K562 (cell line): Measurements from ENCODE around the gene FOSL2. TPM values are rescaled to one million over a fixed set of nuclear protein-coding genes. Genes with fewer than 3 reads are reported as not detected.
A peak's percentile ranks its signal among the peaks of the same experiment; 100 is the strongest.

Experiments used
- ATAC-seq: fragments of 200-7000 bp; cut with Tn5 transposase; 3 replicates; pipeline ENCODE4 v1.9.1; 2020; ENCODE audit warnings: moderate library complexity
- BruUV-seq: library from RNA; stranded (reverse); fragments of 400-500 nt; replicated peaks from 2 replicates; lab custom pipeline; 2021; lab: Mats Ljungman, UMichigan
- CTCF ChIA-PET: fragments of 300-600 bp; formaldehyde crosslinking; extraction: SDS; loops from one replicate; lab custom pipeline; 2021; ENCODE audit warnings: low intra/inter-chr PET ratio; lab: Yijun Ruan, JAX
- POLR2A ChIA-PET: fragments of 300-600, 350-650 bp; sonication (Branson Sonifier 250); formaldehyde crosslinking; extraction: SDS; loops from one replicate; lab custom pipeline; 2021; ENCODE audit warnings: antibody characterized with exemption, inconsistent platforms; lab: Yijun Ruan, JAX
- DNase-seq, 4 experiments: peaks; one replicate each; pipeline versions ENCODE4 v3.0.0 to v3.0.0-alpha.2; 2011 to 2018; ENCODE audit warnings: low spot score in 3 of 4, mixed read lengths in 3 of 4; ENCODE audit errors: extremely low read depth in 1 of 4
- FAIRE-seq: peaks from 2 replicates; lab custom pipeline; 2011; peaks lifted over from hg19 to GRCh38; lab: Jason Lieb, UNC
- H2AFZ ChIP-seq: 2 replicates; pipeline ENCODE4 v1.6.0; 2011; ENCODE audit warnings: low read depth, low read length, control low read depth, inconsistent platforms
- H3K27ac ChIP-seq: fragments of 200-600 bp; 3 replicates; pipeline ENCODE4 v1.8.0; 2011; ENCODE audit warnings: low read depth, mild to moderate bottlenecking, control low read depth, inconsistent platforms, low read length, moderate library complexity, mixed read lengths; ENCODE audit errors: extremely low read depth
- H3K27me3 ChIP-seq, 2 experiments: fragments of 300-600 bp in 1 of 2; 2 replicates in 1 of 2; 3 replicates in 1 of 2; pipeline versions ENCODE4 v1.6.0 to v1.8.0; 2011; ENCODE audit warnings: inconsistent platforms in 2 of 2, low read length in 2 of 2, mild to moderate bottlenecking in 1 of 2, mixed read lengths in 1 of 2, moderate library complexity in 1 of 2; ENCODE audit not compliant: control insufficient read depth in 2 of 2, insufficient read depth in 2 of 2
- H3K36me3 ChIP-seq: fragments of 300-600 bp; 3 replicates; pipeline ENCODE4 v1.8.0; 2011; ENCODE audit warnings: mild to moderate bottlenecking, low read length, inconsistent platforms; ENCODE audit not compliant: control insufficient read depth, insufficient read depth
- H3K4me1 ChIP-seq, 2 experiments: fragments of 200-600 bp in 1 of 2; replicated peaks in 1 of 2; 2 replicates in 1 of 2; 3 replicates in 1 of 2; pipeline versions ENCODE4 v1.5.1 to v1.8.0; 2011; ENCODE audit warnings: inconsistent platforms in 2 of 2, low read length in 2 of 2, mild to moderate bottlenecking in 1 of 2, mixed read lengths in 1 of 2, moderate library complexity in 1 of 2; ENCODE audit not compliant: control insufficient read depth in 2 of 2, insufficient read depth in 2 of 2
- H3K4me2 ChIP-seq: 2 replicates; pipeline ENCODE4 v1.6.1; 2011; ENCODE audit warnings: low read length, control low read depth, inconsistent platforms, mixed read lengths; ENCODE audit not compliant: insufficient read depth
- H3K4me3 ChIP-seq: fragments of 200-600 bp; sonication (generic), shearing (Covaris generic); 2 replicates; pipeline ENCODE4 v1.5.1; 2016; ENCODE audit warnings: control low read depth, inconsistent platforms
- H3K79me2 ChIP-seq: fragments of 200-600 bp; 3 replicates; pipeline ENCODE4 v1.8.0; 2011; ENCODE audit warnings: low read length, inconsistent platforms; ENCODE audit not compliant: control insufficient read depth, insufficient read depth
- H3K9ac ChIP-seq, 2 experiments: 2 replicates each; pipeline versions ENCODE4 v1.6.0 to v1.6.1; 2011; ENCODE audit warnings: low read depth in 2 of 2, low read length in 2 of 2, control low read depth in 1 of 2, inconsistent platforms in 1 of 2, mild to moderate bottlenecking in 1 of 2, mixed read lengths in 1 of 2; ENCODE audit not compliant: insufficient read depth in 1 of 2
- H3K9me1 ChIP-seq: one replicate; pipeline ENCODE4 v1.6.0; 2011; ENCODE audit warnings: inconsistent platforms, mild to moderate bottlenecking, low read length, moderate library complexity; ENCODE audit not compliant: control insufficient read depth, insufficient read depth
- H3K9me3 ChIP-seq: replicated peaks from 2 replicates; pipeline ENCODE4 v1.5.1; 2011; ENCODE audit warnings: low read depth, low read length, inconsistent platforms; ENCODE audit not compliant: control insufficient read depth, insufficient read depth
- H4K20me1 ChIP-seq: replicated peaks from 2 replicates; pipeline ENCODE4 v1.6.1; 2011; ENCODE audit warnings: low read length, inconsistent platforms, mixed read lengths; ENCODE audit not compliant: control insufficient read depth, insufficient read depth
- ATF1 ChIP-seq, 2 experiments: fragments of 450-650 bp in 1 of 2; IDR thresholded peaks; 2 replicates each; pipeline ENCODE4 v1.6.1; 2016; ENCODE audit warnings: missing compliant biosample characterization in 1 of 2, missing genetic modification characterization in 1 of 2
- ATF7 ChIP-seq: fragments of 450-650 bp; IDR thresholded peaks from 2 replicates; pipeline ENCODE4 v1.7.1; 2014; ENCODE audit warnings: mild to moderate bottlenecking, moderate library complexity
- EWSR1 ChIP-seq: fragments of 450-650 bp; IDR thresholded peaks from 2 replicates; pipeline ENCODE4 v1.6.1; 2018; ENCODE audit warnings: borderline replicate concordance, mild to moderate bottlenecking, low read depth, moderate library complexity; ENCODE audit not compliant: partially characterized antibody
- RBM25 ChIP-seq: fragments of 200-400 bp; formaldehyde crosslinking; IDR thresholded peaks from 2 replicates; pipeline ENCODE4 v1.6.1; 2018; ENCODE audit warnings: low read length, low read depth, moderate library complexity; ENCODE audit not compliant: severe bottlenecking
- SREBF2 ChIP-seq: sonication (generic); formaldehyde crosslinking; IDR thresholded peaks from 2 replicates; pipeline ENCODE4 v1.4.0; 2020; ENCODE audit warnings: mild to moderate bottlenecking, missing genetic modification reagents
- WGBS: fragments of 100-300 bp; shearing (Covaris generic); methylation state at CpG from one replicate; pipeline ENCODE4 v1.1.6; 2016; ENCODE audit warnings: low coverage, mixed read lengths; ENCODE audit not compliant: insufficient coverage; ENCODE audit errors: missing lambda C conversion rate; 5-methylcytosine and 5-hydroxymethylcytosine counted together
- in situ Hi-C: fragments of 300-500 bp; cut with MboI; formaldehyde crosslinking; loops from 4 replicates; pipeline ENCODE4 v1.15.0; 2018; ENCODE audit warnings: inconsistent platforms, mixed read lengths
- intact Hi-C: fragments of 100-400 bp; cut with micrococcal nuclease; formaldehyde crosslinking; loops from 2 replicates; pipeline ENCODE4 v1.14.2; 2022
- polyA plus RNA-seq, 8 experiments: library from polyadenylated mRNA; depleted of rRNA in 4 of 8; stranded (reverse) in 5 of 8; unstranded in 3 of 8; fragments of >200 nt; fragmentation: Nextera tagmentation in 2 of 8; fragmentation: Illumina TruSeq in 1 of 8; extraction: Ambion mirVana in 2 of 8; extraction: Trizol in 1 of 8; gene quantifications; 2 replicates each; pipeline versions ENCODE4 v1.2.1 to v1.2.3, GENCODE V29; 2011 to 2014; ENCODE audit warnings: inconsistent platforms in 1 of 8, missing spikeins in 1 of 8
- total RNA-seq, 7 experiments: library from RNA; depleted of rRNA in 6 of 7; stranded (reverse); fragments of >200 nt in 6 of 7; fragmentation: Illumina TruSeq in 2 of 7; extraction: Trizol in 2 of 7; gene quantifications; 2 replicates each; pipeline versions ENCODE4 v1.2.1 to v1.2.3, GENCODE V29; 2011 to 2021; ENCODE audit warnings: low replicate concordance in 1 of 7
- TF ChIP-seq, protein P1 (sequence below): fragments of 250-450 bp; sonication (Bioruptor Pico); IDR thresholded peaks from 2 replicates; pipeline ENCODE4 v1.5.0; 2021
- TF ChIP-seq, protein P2 (sequence below), 2 experiments: fragments of 450-650 bp in 1 of 2; sonication (generic) in 1 of 2; formaldehyde crosslinking in 1 of 2; IDR thresholded peaks in 1 of 2; conservative IDR thresholded peaks in 1 of 2; 2 replicates each; pipeline versions ENCODE4 v1.6.1 to v1.8.1; 2016 to 2023; ENCODE audit warnings: mild to moderate bottlenecking in 2 of 2, moderate library complexity in 2 of 2, inconsistent platforms in 1 of 2, missing genetic modification reagents in 1 of 2

Gene FOSL2
- total and polyA plus RNA-seq, 9 of the 15 experiments (the other 6 are each of a cell fraction or from before 2014, with no cell fraction given) = 0.04 to 2.9 (median 0.80) TPM

DNA sequence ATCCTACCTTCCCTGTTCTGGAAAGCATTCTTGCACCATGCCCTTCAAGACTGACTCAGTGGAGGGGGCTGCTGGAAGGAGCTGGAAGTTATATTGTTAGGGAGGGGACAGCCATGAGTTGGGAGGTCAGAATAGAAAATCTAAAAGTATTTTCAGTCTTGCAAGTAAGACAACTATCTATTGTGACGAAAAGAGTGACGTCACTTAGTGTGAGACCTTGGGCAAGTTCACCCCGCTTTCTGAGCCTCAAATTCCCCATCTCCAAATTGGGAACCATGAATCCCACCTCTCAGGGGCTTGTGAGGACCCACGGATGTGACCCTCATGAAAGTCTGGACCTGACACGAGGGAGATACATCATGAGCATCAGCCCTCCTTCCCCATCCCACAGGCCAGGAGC is 46.5 kb downstream of the FOSL2 start:
- Histone ChIP-seq H2AFZ (no peak overlapping the region), H3K36me3 (no peaks in the 10 kb centered on the region), H3K79me2 (no peaks in the 10 kb centered on the region), H4K20me1 (no peaks in the 10 kb centered on the region), H3K4me1 (peaks cover 10% of the 10 kb centered on the region in 2 experiments), H3K4me3 (no peak overlapping the region), H3K9me3 (0 out of 2 replicates have a peak, but pooled peaks cover 1% of the 10 kb centered on the region), H3K9me1 (no peaks in the 10 kb centered on the region), H3K9ac (no peak overlapping the region), H3K27ac (no peak overlapping the region), H3K4me2 (no peak overlapping the region), H3K27me3 (peaks cover 3 to 54% of the 10 kb centered on the region in 2 experiments; a peak in 3 of 5 replicates)
- no TSS peak for BruUV-seq
- DNase-seq (no peak), ATAC-seq (no peak), FAIRE-seq (no peak)
- TF ChIP-seq SREBF2 (no peak), ATF7 (peak; percentile 78), RBM25 (no peak), EWSR1 (no peak), ATF1 (CRISPR knock-in tag; IDR thresholded peaks at IDR 0.05) (no peak), ATF1 (tag; IDR thresholded peaks at IDR 0.05) (peak; percentile 81)
- TF ChIP-seq, protein P1, sequence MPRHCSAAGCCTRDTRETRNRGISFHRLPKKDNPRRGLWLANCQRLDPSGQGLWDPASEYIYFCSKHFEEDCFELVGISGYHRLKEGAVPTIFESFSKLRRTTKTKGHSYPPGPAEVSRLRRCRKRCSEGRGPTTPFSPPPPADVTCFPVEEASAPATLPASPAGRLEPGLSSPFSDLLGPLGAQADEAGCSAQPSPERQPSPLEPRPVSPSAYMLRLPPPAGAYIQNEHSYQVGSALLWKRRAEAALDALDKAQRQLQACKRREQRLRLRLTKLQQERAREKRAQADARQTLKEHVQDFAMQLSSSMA (CRISPR knock-in tag) = no peak
- TF ChIP-seq, protein P2, sequence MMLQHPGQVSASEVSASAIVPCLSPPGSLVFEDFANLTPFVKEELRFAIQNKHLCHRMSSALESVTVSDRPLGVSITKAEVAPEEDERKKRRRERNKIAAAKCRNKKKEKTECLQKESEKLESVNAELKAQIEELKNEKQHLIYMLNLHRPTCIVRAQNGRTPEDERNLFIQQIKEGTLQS (IDR thresholded peaks at IDR 0.05) = peak; percentile 71
- TF ChIP-seq, protein P2 (CRISPR knock-in tag; conservative IDR thresholded peaks at IDR 0.05) = no peak
- ChIA-PET POLR2A (interaction anchor here (1.0 kb wide), 1 partner anchor 36 kb away, joined by 5 read pairs; no protein-coding TSS in a partner anchor), CTCF (no interaction called here)
- in situ Hi-C loops (no loop called here), intact Hi-C loops (no loop called here)
- WGBS = 11% methylated on average over 5 of the region's 5 CpGs
